Measurements from ENCODE around the gene TAS2R60.

Gene TAS2R60

DNA sequence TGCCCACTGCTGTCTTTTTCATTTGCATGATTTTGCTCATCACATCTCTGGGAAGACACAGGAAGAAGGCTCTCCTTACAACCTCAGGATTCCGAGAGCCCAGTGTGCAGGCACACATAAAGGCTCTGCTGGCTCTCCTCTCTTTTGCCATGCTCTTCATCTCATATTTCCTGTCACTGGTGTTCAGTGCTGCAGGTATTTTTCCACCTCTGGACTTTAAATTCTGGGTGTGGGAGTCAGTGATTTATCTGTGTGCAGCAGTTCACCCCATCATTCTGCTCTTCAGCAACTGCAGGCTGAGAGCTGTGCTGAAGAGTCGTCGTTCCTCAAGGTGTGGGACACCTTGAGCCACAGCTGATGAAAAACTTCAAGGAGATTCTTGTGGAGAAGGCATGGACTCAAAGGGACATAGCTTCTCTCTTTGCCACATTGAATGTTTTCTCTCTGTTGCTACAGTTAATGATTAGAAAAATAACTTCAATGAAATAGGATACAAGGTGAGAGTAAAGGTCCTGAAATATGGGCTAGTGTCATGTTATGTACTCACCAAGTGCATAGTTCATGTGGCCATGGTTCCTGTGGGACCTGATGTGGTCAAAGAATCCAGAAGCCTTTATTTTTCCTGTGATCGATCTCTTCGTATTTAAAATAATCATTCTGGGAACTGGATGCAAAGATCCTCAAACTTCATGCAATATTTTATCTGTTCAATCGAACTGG is 970 bp downstream of the TAS2R60 start:
- no peak overlapping the region for H3K4me3 ChIP-seq (replicated peaks; ENCODE audit: low read depth, low read length)
- no peaks in the 10 kb centered on the region for H3K36me3 ChIP-seq (ENCODE audit: control insufficient read depth, insufficient read depth, low read length)
- DNase-seq (ENCODE audit: extremely low read depth, insufficient read length) = no peak
- TF ChIP-seq, protein P1, sequence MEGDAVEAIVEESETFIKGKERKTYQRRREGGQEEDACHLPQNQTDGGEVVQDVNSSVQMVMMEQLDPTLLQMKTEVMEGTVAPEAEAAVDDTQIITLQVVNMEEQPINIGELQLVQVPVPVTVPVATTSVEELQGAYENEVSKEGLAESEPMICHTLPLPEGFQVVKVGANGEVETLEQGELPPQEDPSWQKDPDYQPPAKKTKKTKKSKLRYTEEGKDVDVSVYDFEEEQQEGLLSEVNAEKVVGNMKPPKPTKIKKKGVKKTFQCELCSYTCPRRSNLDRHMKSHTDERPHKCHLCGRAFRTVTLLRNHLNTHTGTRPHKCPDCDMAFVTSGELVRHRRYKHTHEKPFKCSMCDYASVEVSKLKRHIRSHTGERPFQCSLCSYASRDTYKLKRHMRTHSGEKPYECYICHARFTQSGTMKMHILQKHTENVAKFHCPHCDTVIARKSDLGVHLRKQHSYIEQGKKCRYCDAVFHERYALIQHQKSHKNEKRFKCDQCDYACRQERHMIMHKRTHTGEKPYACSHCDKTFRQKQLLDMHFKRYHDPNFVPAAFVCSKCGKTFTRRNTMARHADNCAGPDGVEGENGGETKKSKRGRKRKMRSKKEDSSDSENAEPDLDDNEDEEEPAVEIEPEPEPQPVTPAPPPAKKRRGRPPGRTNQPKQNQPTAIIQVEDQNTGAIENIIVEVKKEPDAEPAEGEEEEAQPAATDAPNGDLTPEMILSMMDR (IDR thresholded peaks at IDR 0.05; ENCODE audit: insufficient read depth, low read length, poor library complexity, severe bottlenecking) = no peak
- no peaks in the 10 kb centered on the region for H3K27me3 ChIP-seq (replicated peaks; ENCODE audit: control insufficient read depth, insufficient read depth, low read length)

DNA sequence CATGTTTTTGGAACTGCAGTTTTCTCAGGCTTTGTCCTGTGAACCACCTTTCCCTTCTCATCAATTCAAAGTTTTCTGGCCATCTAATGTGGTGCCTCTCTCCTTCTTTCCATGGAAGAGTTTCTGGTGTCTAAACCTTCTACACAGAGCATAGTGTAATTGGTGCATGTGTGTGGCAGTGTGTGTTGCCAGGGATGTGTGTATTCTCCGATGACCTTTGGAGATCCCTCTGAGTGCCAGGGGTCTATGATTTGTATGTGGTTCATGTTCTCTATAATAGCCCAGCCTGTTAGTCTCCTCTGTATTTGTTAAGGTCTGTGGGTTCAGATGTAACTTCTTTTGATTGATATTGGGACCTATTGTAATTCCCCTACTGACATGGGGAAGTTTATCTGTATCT is 1.5 kb downstream of the TAS2R60 start:
- Histone ChIP-seq H3K4me3 (replicated peaks; ENCODE audit: low read depth, low read length) (no peak overlapping the region), H3K36me3 (ENCODE audit: control insufficient read depth, insufficient read depth, low read length) (no peaks in the 10 kb centered on the region), H3K27me3 (replicated peaks; ENCODE audit: control insufficient read depth, insufficient read depth, low read length) (no peaks in the 10 kb centered on the region)
- DNase-seq (ENCODE audit: extremely low read depth, insufficient read length) = no peak
- TF ChIP-seq, protein P1 (IDR thresholded peaks at IDR 0.05; ENCODE audit: insufficient read depth, low read length, poor library complexity, severe bottlenecking) = no peak

DNA sequence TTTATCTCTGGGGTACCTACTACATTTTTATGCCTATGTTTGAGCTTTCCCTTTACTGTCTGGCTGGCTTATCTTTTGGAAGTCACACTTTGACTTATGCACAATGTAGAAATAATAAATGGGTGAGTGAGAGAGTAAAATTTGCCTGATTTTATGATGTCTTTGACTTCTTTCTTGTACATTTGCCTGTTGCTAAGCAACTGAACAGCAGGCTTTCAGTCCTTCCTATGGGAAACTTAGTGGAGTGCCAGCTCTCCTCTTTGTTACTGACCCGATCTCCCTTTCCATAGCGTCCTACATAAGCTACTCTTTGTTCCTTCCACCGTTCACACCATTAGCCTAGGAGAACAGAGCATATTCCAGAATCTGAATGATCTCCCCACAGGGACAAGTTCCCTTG is 4.2 kb downstream of the TAS2R60 start:
- Histone ChIP-seq H3K36me3 (ENCODE audit: control insufficient read depth, insufficient read depth, low read length) (no peaks in the 10 kb centered on the region), H3K4me3 (replicated peaks; ENCODE audit: low read depth, low read length) (no peak overlapping the region), H3K27me3 (replicated peaks; ENCODE audit: control insufficient read depth, insufficient read depth, low read length) (no peaks in the 10 kb centered on the region)
- no peak for DNase-seq (ENCODE audit: extremely low read depth, insufficient read length)
- TF ChIP-seq, protein P1 (IDR thresholded peaks at IDR 0.05; ENCODE audit: insufficient read depth, low read length, poor library complexity, severe bottlenecking) = no peak

DNA sequence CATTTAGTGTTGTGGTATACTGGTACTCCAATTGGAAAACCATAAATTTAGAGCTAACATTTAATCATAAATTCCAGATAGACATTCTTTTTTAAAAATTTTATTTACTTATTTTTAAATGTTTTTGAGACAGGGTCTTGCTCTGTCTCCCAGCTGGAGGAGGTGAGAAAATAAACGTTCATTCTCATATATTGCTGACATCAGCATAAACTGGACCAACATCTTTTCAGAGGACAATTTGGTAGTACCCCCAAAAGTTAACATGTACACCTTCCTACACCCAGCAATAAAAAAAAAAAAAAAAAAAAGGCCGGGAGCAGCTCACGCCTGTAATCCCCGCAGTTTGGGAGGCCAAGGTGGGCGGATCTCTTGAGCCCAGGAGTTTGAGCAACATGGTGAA is 5.2 kb downstream of the TAS2R60 start:
- H3K36me3 ChIP-seq (ENCODE audit: control insufficient read depth, insufficient read depth, low read length) = no peaks in the 10 kb centered on the region
- TF ChIP-seq, protein P1 (IDR thresholded peaks at IDR 0.05; ENCODE audit: insufficient read depth, low read length, poor library complexity, severe bottlenecking) = no peak
- no peak for DNase-seq (ENCODE audit: extremely low read depth, insufficient read length)
- no peaks in the 10 kb centered on the region for H3K27me3 ChIP-seq (replicated peaks; ENCODE audit: control insufficient read depth, insufficient read depth, low read length)
- no peak overlapping the region for H3K4me3 ChIP-seq (replicated peaks; ENCODE audit: low read depth, low read length)

DNA sequence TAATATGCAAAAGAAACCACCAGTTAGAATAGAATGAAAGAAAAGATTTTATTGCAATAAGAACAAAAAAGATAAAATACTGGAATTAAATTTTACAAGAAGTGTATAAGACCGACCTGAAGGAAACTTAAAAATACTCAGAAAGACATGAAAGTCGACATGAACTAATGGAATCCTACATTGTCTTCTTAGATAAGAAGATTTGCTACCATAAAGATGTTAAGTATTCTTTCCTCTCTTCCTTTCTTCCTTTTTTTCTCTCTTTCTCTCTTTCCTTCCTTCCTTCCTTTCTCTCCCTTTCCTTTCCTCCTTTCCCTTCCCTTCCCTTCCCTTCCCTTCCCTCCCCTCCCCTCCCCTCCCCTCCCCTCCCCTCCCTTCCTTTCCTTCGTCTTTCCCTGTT is 6.5 kb downstream of the TAS2R60 start:
- DNase-seq (ENCODE audit: extremely low read depth, insufficient read length) = no peak
- Histone ChIP-seq H3K4me3 (replicated peaks; ENCODE audit: low read depth, low read length) (no peak overlapping the region), H3K36me3 (ENCODE audit: control insufficient read depth, insufficient read depth, low read length) (no peaks in the 10 kb centered on the region), H3K27me3 (replicated peaks; ENCODE audit: control insufficient read depth, insufficient read depth, low read length) (no peaks in the 10 kb centered on the region)
- TF ChIP-seq, protein P1 (IDR thresholded peaks at IDR 0.05; ENCODE audit: insufficient read depth, low read length, poor library complexity, severe bottlenecking) = no peak

DNA sequence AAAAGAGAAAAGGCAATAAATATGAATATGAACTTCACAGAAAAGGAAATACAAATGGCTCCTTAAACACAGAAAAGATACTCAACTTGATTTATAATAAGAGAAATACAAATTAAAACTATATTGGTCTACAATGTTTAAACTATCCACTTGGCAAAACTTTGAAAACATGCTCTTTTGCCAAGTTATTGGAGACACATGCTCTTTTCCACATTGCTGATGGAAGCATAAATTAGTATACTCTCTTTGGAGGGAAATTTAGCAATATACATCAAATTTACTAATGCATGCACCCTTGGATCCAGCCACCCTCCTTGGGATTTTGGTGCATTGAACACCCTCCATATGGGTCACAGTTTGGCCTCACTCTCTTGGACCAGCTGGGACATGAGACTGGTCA is 7.9 kb downstream of the TAS2R60 start:
- Histone ChIP-seq H3K27me3 (replicated peaks; ENCODE audit: control insufficient read depth, insufficient read depth, low read length) (no peaks in the 10 kb centered on the region), H3K4me3 (replicated peaks; ENCODE audit: low read depth, low read length) (no peak overlapping the region), H3K36me3 (ENCODE audit: control insufficient read depth, insufficient read depth, low read length) (no peaks in the 10 kb centered on the region)
- DNase-seq (ENCODE audit: extremely low read depth, insufficient read length) = no peak
- TF ChIP-seq, protein P1 (IDR thresholded peaks at IDR 0.05; ENCODE audit: insufficient read depth, low read length, poor library complexity, severe bottlenecking) = no peak
